Activated T-cell treated with anti-CD3 and anti-CD28 coated beads, Interleukin-2, amount 50 U/mL, for 4 hours (primary cell): ENCODE data around the gene CDCA4. TPM values are rescaled to one million over a fixed set of nuclear protein-coding genes. Genes with fewer than 3 reads are reported as not detected.

Experiments
- ATAC-seq, 2 donors: fragments of 200-7000 bp; cut with Tn5 transposase; one replicate each; pipeline ENCODE4 v1.10.0; 2021
- DNase-seq: peaks from one replicate; pipeline ENCODE4 v3.0.0-alpha.2; 2020
- H3K27me3 Mint-ChIP-seq: one replicate; pipeline ENCODE4 v1.8.0; 2021; ENCODE audit warnings: low read depth, mixed read lengths
- H3K36me3 Mint-ChIP-seq: one replicate; pipeline ENCODE4 v1.8.0; 2022; ENCODE audit warnings: mixed read lengths; ENCODE audit not compliant: insufficient read depth
- H3K4me1 Mint-ChIP-seq: one replicate; pipeline ENCODE4 v1.8.0; 2021; ENCODE audit warnings: low read depth, mixed read lengths
- H3K4me3 Mint-ChIP-seq: one replicate; pipeline ENCODE4 v1.8.0; 2021; ENCODE audit warnings: mild to moderate bottlenecking, moderate library complexity, mixed read lengths
- H3K9me3 Mint-ChIP-seq: one replicate; pipeline ENCODE4 v1.8.0; 2021; ENCODE audit warnings: mixed read lengths
- total RNA-seq, 3 donors: library from RNA; stranded (reverse); gene quantifications; one replicate each; pipeline ENCODE4 v1.2.1, GENCODE V29; 2021

The CDCA4 gene
- total RNA-seq, 3 donors from 2014 or later: 55.1 to 72.2 (median 58.3) TPM

DNA sequence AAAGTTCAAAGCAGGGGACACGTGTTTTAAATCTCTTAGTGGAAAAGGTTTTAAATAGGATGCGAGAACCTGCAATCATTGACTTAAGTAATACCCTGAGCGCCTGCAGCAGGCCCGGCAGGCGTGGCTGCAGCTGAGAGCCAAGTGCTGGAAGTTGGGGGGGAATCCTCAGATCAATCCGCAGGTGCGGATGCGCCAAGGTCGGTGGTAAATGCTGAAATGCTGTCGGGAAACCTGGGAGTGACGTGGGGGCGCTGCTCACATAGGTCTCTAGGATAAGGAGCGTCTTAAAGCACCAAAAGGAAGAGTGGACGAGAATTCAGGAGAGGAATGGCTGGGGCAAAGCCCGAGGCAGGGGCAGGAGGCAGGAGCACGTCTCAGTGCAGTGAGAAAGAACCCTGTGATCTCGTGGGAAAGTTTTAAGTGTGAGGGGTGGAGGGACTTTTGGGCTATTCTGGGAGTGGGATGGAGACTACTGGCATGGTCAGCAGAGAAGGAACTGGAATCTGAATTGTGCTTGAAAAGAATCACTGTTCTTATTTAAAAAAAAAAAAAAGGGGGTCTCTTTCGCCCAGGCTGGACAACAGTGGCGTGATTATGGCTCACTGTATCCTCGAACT is 883 bp upstream of the CDCA4 start:
- Mint-ChIP-seq H3K36me3 (peaks cover 2% of the 10 kb centered on the region), H3K9me3 (no peaks in the 10 kb centered on the region), H3K4me1 (peaks cover 74% of the 10 kb centered on the region), H3K4me3 (peak overlapping the region; percentile 92), H3K27me3 (no peaks in the 10 kb centered on the region)
- peak; percentile 25 for DNase-seq
- ATAC-seq: no peak

DNA sequence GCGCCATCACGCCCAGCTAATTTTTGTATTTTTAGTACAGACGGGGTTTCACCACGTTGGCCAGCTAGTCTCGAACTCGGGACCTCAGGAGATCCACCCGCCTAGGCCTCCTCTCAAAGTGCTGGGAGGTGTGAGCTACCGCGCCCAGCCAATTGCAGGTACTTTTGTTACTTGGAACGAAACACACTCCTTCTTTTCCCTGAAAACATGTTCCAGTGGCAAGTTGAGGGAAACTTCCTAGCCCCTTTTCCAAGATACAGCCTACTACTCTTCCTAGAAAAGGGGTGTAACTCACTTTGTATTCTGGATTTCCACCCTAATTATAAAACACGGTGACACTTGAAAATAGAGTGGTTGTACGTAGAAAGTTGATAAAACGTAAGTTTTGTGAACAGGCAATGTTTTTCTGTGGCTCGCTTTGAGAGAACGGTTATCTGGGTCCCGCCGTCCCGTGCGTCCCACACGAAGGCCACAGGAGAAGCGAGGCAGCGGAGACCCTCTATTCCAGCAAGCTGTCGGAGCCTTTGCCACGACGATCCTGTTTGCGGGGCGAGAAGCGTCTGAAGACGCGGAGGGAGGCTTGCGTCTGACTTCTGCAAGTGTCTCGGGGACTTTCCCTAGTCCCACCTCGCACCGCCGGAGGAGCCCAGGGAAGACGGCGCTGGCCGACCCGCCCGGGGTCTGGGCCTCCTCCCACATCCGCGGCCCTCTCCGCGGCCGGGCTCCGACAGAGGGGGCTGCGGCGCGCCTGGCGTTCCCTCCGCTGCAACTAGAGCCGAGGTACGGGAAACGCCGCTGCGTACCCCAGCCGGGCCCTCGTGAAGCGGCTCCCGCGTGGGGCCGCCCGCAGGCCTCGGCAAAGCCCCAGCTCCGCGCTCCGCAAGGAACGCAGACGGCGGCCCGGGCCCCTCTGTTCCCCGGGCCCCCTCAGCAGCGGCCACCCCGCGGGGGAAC is 745 bp downstream of the CDCA4 start:
- no peaks in the 10 kb centered on the region for H3K9me3 Mint-ChIP-seq
- no peaks in the 10 kb centered on the region for H3K27me3 Mint-ChIP-seq
- DNase-seq (peak; percentile 48), ATAC-seq (peak; percentile 38 to 46)
- H3K36me3 Mint-ChIP-seq: peaks cover 9% of the 10 kb centered on the region
- H3K4me1 Mint-ChIP-seq: peaks cover 76% of the 10 kb centered on the region
- H3K4me3 Mint-ChIP-seq: peak overlapping the region; percentile 88

DNA sequence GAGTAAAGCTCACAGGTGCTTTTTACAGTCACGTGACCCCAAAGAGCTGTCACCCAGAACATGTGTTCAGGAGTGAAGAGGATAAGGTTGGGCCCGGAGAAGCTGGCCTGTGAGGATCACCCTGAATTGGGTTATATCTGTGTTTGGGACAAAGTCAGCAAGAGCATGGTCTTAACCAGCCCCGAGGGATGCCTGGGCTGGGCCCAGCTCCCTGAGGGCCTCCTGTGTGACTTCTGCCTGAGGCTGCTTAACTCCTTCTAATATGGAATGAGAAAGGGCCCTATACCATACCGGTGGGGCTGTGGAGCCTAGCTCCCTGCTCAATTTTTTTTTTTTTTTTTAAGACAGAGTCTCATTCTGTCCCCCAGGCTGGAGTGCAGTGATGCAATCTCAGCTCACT is 2.5 kb downstream of the CDCA4 start:
- Mint-ChIP-seq H3K36me3 (peaks cover 9% of the 10 kb centered on the region), H3K4me1 (peaks cover 80% of the 10 kb centered on the region), H3K4me3 (peak overlapping the region; percentile 88), H3K9me3 (no peaks in the 10 kb centered on the region), H3K27me3 (no peaks in the 10 kb centered on the region)
- ATAC-seq (no peak), DNase-seq (no peak)

DNA sequence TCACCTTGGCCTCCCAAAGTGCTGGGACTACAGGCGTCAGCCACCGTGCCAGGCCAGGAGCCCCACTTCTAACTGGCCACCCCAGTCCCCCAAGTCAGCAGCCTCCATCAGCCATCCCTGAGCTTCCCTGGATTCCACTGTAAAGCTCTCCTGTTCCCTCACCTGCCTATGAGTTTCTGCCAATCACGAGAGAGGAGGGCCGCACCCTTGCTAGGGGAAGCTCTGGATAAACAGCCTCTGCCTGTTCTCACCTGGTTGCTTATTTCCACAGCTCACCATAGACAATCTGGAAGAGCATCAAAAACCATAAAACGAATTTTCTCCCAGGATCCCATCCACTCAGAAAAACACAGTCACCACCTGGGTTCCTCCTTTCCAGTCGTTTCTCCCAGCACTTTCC is 5.0 kb downstream of the CDCA4 start:
- peak overlapping the region; percentile 55 for H3K4me3 Mint-ChIP-seq
- H3K36me3 Mint-ChIP-seq: peaks cover 9% of the 10 kb centered on the region

DNA sequence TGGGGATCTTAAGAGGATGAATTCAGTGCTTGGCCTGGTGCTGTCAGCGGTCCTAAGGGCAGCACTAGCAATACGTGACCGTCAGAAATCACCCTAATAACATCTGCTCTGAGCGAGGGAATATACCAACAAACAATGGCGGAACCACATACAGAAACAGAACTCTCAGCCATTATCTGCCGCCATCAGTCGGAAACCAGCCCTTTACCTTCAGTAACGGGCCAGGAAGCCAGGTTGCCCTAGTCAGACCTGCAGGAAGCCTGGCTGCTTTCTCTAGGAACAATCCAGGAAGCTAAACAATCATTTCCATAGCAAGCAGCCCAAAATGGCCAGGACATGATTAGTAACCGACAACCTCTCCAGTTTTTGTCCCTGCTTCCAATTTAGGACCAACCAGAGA is 5.6 kb downstream of the CDCA4 start:
- Mint-ChIP-seq H3K4me1 (peaks cover 72% of the 10 kb centered on the region), H3K4me3 (peak overlapping the region; percentile 52), H3K9me3 (no peaks in the 10 kb centered on the region), H3K36me3 (peaks cover 9% of the 10 kb centered on the region), H3K27me3 (no peaks in the 10 kb centered on the region)
- peak in 1 of 2 donors; percentile 11 for ATAC-seq
- no peak for DNase-seq

More for the DNA sequence above, 5.0 kb downstream of the CDCA4 start:
- ATAC-seq: no peak
- H3K27me3 Mint-ChIP-seq: no peaks in the 10 kb centered on the region
- H3K4me1 Mint-ChIP-seq: peaks cover 73% of the 10 kb centered on the region
- no peaks in the 10 kb centered on the region for H3K9me3 Mint-ChIP-seq
- no peak for DNase-seq

DNA sequence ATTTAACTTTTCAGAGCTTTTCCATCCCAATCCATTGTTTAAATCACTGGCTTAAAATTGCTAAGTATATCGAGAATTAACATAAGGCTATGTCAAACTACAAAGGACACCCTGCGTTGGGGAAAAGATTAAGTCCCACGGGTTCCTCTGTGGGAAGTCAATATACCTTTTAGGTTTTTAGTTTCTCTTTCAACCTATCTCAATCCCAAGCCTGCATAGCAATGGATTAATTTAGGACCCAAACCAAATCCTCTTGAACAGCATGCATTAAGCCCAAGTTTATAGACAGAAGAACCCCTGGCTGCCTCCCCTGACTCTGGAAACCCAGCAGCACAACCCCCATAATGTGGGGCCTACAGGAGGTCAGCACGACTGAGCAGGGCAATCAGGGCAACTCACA is 6.3 kb downstream of the CDCA4 start:
- ATAC-seq (no peak), DNase-seq (no peak)
- H3K27me3 Mint-ChIP-seq: no peaks in the 10 kb centered on the region
- peaks cover 13% of the 10 kb centered on the region for H3K36me3 Mint-ChIP-seq
- H3K4me3 Mint-ChIP-seq: peak overlapping the region; percentile 52
- H3K9me3 Mint-ChIP-seq: no peaks in the 10 kb centered on the region
- H3K4me1 Mint-ChIP-seq: peaks cover 68% of the 10 kb centered on the region

DNA sequence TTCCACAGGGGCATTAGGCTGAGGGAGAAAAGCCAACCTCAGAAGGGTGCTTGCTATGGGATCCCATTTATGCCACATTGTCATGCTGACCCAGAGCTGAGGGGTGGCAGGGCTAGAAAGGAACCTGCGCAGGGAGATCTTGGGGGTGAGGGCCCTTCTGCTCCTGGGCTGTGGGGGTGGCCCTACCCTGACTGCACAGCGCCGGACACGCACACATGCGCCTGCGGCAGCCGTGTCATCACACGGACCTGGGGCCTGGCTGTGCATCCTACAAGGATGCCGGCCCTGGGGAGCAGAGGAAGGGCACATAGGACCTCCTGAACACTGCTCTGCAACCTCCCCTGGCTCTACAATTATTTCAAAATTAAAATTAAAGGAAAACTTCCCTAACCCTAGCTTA is 6.9 kb downstream of the CDCA4 start:
- Mint-ChIP-seq H3K4me1 (peaks cover 62% of the 10 kb centered on the region), H3K4me3 (no peak overlapping the region), H3K36me3 (peaks cover 13% of the 10 kb centered on the region), H3K27me3 (no peaks in the 10 kb centered on the region), H3K9me3 (no peaks in the 10 kb centered on the region)
- ATAC-seq (no peak), DNase-seq (no peak)

DNA sequence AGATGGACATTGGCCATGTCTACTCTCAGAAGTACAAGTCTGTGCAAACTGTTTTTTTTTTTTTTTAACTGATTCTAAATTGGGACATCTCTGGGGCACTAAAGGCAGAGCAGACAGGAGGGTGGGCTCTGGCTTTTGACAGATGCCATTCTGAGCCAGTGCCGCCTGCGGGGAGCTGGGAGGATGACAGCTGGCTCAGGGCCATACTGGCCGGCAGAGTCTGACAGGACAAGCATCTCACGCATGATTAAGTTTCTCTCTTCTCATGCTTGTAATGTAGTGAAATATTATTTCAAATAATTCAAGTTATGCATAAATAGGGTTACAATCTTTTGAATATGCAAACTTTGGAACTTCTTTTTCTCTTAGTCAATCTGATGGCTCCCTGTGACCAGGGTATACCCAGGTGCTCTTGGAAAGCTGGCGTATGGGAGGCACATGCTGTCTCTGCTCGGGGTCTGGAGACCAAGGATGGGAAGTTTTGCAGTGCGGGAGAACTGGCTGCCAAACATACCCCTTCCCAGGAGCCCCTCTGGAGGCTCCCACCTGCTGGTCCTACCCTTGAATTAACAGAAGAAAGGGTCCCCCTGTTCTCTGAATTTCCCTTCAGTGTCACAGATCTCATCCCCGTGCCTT is 7.6 kb downstream of the CDCA4 start:
- H3K4me1 Mint-ChIP-seq: peaks cover 54% of the 10 kb centered on the region
- H3K9me3 Mint-ChIP-seq: no peaks in the 10 kb centered on the region
- peaks cover 13% of the 10 kb centered on the region for H3K36me3 Mint-ChIP-seq
- no peaks in the 10 kb centered on the region for H3K27me3 Mint-ChIP-seq
- ATAC-seq (no peak), DNase-seq (no peak)
- no peak overlapping the region for H3K4me3 Mint-ChIP-seq

DNA sequence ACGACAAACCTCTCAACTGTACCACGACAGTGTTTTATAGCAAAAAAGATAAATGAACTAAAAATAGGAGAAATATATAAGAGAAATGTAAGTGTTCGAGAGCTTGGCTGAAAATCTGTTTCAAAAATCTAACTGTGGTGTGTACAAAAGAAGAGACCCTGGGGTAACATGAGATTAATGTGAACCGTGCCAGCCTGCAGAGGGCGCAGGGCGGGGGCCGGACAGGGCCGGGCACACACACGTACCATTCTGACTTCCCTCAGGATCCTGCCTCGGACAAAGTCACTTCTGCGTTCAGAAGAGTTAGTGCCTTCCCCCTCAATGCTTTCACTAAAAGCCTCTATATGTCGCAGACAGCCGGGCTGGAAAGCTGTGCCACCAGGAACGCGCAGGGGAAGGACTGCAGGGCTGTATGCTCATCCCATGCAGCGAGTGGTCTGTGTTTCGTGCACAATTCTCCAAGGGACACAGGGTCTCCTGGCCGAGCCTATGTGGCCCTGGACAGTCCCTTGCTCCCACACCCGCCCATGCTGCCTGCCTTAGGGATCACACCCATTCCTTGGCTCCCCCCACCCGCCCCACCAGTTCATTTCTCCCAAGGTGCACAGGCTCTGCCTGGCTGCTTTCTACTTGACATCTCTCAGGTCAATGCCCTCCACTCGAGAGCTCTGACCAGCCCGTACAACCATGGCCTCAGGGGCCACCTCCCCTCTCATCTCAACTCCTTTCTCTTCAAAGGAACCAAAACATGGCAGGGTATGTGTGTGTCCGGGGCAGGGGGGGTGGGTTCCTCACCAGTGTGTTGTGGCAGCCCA is 8.5 kb downstream of the CDCA4 start:
- Mint-ChIP-seq H3K27me3 (no peaks in the 10 kb centered on the region), H3K4me1 (peaks cover 48% of the 10 kb centered on the region), H3K36me3 (peaks cover 11% of the 10 kb centered on the region), H3K4me3 (no peak overlapping the region), H3K9me3 (no peaks in the 10 kb centered on the region)
- ATAC-seq (no peak), DNase-seq (no peak)

DNA sequence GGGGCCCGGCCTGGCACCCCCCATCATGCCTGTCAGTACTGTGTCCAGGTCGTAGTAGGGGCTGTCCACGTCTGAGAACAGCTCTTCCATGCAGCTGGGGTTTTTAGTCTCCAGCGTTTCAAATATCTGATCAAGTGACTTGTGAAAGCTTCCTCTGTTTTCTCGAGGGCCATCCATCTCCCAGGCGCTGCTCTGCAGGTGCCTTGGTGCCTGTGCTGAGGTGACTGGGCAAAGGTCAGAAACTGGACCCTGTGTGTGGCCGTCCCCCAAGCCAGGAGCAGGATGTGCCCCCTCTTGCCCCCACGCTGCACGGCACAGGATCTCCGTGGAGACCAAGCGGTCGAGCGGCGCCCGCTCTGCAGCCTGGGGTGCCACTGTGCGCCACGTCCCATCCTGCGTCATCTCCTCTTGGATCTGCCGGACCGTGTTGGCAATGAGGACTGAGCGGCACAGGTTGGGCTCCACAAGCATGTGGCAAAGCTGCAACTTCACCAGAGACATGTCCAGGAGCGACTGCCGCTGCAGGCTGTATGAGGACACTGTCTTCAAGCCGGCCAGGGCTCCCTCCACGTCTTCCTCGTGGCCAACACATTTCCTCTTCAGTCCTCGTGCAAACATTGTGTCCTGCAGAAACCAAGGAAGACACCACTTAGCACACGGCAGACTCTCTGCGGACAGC is 9.4 kb downstream of the CDCA4 start:
- H3K4me1 Mint-ChIP-seq: peaks cover 40% of the 10 kb centered on the region
- no peaks in the 10 kb centered on the region for H3K9me3 Mint-ChIP-seq
- H3K36me3 Mint-ChIP-seq: peaks cover 9% of the 10 kb centered on the region
- no peak for DNase-seq
- H3K4me3 Mint-ChIP-seq: no peak overlapping the region
- no peaks in the 10 kb centered on the region for H3K27me3 Mint-ChIP-seq
- no peak for ATAC-seq

DNA sequence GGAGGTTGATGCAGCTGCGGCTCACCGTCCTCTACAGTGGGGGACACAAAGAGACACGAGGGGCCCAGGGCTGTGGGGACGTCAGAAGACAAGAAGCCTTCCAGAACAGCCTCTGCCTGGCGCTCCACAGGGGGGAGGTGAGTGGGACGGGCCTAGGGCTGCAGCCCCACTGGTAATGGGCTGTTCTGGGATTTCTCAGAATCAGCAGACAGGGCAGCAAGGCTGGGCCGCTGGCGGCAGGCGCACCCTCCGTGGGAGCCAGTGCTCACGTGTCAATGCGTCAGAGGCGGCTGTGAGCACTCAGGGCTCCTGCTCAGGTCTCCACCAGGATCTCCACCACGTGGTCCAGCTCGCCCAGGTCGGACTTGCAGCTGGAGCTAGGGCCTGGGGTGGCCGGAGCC is 10.0 kb downstream of the CDCA4 start:
- no peaks in the 10 kb centered on the region for H3K9me3 Mint-ChIP-seq
- no peak for DNase-seq
- H3K27me3 Mint-ChIP-seq: no peaks in the 10 kb centered on the region
- peaks cover 34% of the 10 kb centered on the region for H3K4me1 Mint-ChIP-seq
- peaks cover 5% of the 10 kb centered on the region for H3K36me3 Mint-ChIP-seq
- H3K4me3 Mint-ChIP-seq: no peak overlapping the region
- no peak for ATAC-seq

DNA sequence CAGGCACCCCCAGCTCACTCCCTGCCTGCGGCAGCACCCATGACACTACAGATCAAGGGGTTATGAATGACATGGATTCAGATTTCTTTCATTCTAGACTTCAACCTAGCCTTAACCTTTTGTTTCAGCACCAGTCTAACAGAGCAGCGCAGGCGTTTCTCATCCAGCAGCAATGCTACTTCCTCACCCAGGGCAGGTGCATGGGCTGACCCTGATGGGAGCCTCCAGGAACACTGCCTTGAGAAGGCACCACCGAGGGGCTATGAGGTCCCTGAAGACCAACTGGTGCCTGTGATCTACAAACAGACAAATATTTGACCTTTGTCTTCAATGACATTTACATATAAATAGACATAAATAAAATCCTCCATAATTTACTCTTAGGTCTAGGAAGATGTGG is 10.8 kb downstream of the CDCA4 start:
- peaks cover 4% of the 10 kb centered on the region for H3K36me3 Mint-ChIP-seq
- no peaks in the 10 kb centered on the region for H3K9me3 Mint-ChIP-seq
- DNase-seq: no peak
- no peak for ATAC-seq
- no peak overlapping the region for H3K4me3 Mint-ChIP-seq
- no peaks in the 10 kb centered on the region for H3K27me3 Mint-ChIP-seq
- peaks cover 26% of the 10 kb centered on the region for H3K4me1 Mint-ChIP-seq

DNA sequence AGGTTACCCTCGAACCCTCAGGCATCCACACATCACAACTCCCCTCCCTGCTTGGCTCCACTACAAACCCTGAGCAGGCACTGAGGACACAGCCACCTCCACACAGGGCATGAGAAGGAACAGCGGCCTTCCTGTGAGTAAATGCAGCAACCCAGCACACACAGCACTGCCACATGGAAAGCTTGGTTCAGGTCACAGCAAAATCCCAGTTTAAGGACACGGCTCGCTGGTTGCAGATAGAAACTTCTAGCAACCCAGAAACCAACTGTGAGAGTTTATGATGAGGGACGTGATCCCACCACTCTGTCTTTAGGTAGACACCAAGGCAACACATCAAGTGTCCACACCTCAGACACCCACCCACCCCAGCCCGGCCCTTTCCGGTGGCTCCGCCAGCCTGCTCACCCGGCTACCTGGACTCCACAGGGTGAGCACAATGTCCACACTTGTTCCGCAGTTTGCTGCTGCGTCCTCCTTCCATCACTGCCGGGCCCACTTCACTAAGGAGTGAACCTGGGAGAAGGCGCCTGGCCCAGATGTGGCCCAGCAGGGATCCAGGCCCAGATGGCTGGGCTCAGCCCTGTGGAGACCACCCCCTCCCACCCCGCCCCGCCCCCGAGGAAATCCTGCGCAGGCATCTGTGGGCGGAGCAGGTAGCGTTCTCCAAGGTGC is 13.2 kb downstream of the CDCA4 start:
- H3K27me3 Mint-ChIP-seq: no peaks in the 10 kb centered on the region
- no peak overlapping the region for H3K4me3 Mint-ChIP-seq
- H3K9me3 Mint-ChIP-seq: no peaks in the 10 kb centered on the region
- no peak for DNase-seq
- H3K36me3 Mint-ChIP-seq: peaks cover 4% of the 10 kb centered on the region
- peaks cover 4% of the 10 kb centered on the region for H3K4me1 Mint-ChIP-seq
- ATAC-seq: no peak
